Measurements from ENCODE around the gene HAPLN3. TPM values are rescaled to one million over a fixed set of nuclear protein-coding genes. Genes with fewer than 3 reads are reported as not detected.

The HAPLN3 gene
- total RNA-seq, 1 donor from 2014 or later: 64.8 TPM

DNA sequence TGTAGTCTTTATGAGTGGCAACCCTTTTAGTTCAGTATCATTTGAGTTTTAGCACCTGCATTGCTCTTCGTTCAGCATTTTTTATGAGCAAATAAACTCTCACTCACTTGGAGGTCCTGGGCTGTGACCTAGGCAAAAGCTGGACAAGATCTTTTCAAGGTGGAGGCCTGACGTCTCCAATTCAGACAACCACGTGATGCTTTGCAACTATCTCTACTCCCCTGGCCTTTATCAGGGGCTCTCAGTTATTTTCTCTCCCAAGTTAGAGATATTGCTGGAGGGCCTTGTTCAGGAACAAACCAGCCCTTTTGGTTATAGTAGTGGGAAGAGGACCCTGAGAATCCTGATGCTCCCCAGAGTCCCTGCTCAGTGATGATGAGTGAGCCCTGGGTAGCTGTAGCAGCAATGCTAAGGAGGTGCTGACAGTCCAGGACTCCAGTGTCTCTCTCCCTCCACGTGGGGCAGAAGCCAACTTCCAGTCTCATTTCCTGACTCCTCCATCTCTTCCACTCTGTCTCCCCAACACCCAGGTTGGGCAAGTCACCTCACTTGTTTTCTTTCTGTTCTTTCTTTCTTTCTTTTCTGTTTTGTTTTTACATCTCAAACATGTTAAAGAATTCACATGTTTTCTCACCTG lies 30.4 kb downstream of the HAPLN3 start:
- no peak for DNase-seq (ENCODE audit: low read depth in 2 of 2)

DNA sequence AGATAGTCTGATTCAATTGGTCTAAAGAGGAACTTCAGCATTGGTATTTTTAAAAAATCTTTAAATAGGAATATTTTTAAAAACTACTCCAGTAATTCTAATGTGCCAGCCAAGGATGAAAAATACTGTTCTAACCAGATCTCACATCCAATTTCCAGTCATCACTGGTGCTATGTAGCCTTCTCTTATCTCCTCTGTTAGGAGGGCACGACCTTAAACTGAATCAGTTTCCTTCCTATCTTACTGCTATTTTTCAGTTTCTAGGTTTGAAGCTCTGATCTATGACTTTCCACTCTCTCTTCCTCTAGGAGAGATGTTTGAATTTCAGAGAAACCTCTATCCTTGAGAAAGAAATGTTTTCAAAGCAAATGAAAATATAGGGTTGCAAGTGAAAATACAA lies 31.9 kb downstream of the HAPLN3 start:
- peak in 1 of 2 donors; percentile 29 for DNase-seq (ENCODE audit: low read depth in 2 of 2)

DNA sequence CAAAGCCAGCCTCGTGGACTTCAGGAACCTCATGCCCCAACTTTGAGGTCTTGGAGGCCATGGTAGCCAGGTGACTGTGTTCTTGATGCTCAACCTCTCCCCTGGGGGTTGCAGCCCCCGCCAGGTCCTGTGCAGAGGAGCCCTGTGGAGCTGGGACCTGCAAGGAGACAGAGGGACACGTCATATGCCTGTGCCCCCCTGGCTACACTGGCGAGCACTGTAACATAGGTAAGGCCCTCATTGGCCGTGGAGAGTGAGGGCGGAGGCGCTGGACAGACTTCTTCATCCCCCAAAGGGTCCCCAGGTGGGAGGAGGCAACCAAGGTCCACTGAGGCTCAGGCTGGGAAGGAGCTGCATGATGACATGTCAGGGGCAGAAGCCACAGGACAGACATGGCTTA lies 35.1 kb downstream of the HAPLN3 start:
- no peak for DNase-seq (ENCODE audit: low read depth in 2 of 2)

DNA sequence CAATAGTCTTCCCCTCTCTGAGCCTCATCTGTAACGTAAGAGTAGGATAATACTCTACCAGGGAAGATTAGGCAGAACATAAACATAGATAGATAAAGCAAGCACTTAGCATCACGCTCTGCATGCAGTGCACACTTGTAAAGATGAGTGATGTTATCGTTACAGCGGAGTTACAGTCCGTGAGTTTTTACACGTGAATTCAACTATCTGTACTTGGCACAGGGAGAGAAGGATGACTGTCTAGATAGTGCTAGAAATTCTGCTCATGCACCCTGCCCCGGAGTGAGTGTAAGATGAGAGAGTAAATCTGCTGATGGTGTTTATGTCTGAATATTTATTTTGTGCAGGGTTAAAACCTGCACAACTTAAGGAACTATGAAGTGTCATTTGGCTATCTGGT lies 35.8 kb downstream of the HAPLN3 start:
- DNase-seq (ENCODE audit: low read depth in 2 of 2): no peak

DNA sequence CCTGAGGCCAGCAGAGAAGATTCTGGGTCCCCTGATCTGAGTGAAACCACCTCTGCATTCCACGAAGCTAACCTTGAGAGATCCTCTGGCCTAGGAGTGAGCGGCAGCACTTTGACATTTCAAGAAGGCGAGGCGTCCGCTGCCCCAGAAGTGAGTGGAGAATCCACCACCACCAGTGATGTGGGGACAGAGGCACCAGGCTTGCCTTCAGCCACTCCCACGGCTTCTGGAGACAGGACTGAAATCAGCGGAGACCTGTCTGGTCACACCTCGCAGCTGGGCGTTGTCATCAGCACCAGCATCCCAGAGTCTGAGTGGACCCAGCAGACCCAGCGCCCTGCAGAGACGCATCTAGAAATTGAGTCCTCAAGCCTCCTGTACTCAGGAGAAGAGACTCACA lies 36.4 kb downstream of the HAPLN3 start:
- no peak for DNase-seq (ENCODE audit: low read depth in 2 of 2)

DNA sequence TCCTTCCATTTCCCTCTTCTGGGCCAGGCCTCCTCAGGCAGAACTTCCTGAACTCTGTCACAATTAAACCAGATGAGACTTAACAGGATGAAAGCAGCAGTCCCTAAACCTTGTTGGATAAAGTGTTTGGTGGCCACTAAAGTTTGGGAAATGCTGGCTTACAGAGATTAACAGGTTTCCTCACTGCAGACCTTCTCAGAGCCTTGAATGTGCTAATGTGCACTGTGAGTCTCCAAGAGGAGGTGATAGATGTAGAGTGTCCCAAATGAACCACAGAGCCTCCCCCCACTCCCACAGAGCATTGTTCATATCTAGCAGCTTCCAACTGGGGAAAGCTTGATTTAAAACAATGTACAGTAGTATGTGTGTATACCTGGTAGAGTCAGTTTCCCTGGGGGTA lies 42.9 kb downstream of the HAPLN3 start:
- DNase-seq (ENCODE audit: low read depth in 2 of 2): no peak

DNA sequence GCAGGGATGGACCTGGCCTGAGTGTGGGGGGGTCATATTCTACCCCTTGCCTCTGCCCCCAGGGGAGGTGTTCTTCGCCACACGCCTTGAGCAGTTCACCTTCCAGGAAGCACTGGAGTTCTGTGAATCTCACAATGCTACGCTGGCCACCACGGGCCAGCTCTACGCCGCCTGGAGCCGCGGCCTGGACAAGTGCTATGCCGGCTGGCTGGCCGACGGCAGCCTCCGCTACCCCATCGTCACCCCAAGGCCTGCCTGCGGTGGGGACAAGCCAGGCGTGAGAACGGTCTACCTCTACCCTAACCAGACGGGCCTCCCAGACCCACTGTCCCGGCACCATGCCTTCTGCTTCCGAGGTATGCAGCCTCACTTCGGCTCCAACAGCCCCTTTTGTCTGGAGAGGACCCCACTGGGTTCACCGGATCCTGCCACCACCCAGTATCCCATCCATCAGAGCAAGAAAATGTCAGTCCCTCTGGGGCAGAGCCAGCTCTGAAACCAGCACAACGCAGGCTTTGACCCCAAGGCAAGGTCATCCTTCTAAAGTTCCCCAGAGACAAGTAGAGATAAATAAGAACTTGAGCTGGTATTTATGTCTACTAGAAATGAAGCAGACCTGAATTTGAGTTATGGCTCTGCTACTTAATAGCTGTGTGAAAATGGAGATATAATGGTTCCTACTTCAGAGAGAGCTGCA lies 45.8 kb downstream of the HAPLN3 start:
- no peak for DNase-seq (ENCODE audit: low read depth in 2 of 2)

DNA sequence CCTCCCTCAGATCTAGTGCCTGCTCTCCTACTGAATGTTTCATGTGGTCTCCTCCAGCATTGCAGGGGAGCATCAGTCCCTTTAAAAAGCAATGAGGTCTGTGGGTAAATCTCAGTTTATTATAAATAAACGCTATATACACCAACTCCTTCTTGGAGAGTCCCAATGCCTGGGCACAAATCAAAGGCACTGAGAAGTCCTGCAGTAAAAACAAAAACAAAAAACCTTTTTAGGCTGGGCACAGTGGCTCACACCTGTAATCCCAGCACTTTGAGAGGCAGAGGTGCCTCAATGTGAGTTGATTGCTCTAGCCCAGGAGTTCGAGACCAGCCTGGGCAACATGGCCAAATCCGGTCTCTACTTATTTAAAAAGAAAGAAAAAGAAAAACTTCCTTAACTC lies 47.1 kb downstream of the HAPLN3 start:
- no peak for DNase-seq (ENCODE audit: low read depth in 2 of 2)

DNA sequence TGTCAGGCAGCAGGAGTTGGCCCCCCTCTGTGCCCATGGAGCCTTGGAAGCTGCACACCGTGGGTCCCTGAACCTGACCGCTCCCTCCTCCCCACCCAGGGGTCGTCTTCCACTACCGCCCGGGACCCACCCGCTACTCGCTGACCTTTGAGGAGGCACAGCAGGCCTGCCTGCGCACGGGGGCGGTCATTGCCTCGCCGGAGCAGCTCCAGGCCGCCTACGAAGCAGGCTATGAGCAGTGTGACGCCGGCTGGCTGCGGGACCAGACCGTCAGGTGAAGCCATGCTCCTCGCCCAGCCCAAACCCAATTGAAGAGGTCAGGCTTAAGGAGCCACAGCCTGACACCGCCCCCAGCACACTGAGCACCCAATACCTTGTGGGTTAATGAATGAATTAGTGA lies 48.2 kb downstream of the HAPLN3 start:
- no peak for DNase-seq (ENCODE audit: low read depth in 2 of 2)

DNA sequence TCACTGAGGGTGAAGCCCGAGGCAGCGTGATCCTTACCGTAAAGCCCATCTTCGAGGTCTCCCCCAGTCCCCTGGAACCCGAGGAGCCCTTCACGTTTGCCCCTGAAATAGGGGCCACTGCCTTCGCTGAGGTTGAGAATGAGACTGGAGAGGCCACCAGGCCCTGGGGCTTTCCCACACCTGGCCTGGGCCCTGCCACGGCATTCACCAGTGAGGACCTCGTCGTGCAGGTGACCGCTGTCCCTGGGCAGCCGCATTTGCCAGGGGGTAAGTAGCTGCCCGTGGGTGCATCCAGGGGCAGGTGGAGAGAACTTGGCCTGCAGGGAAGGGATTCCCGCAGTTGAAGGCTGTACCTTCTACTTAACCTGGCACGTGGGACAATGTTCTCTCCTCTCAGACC lies 49.7 kb downstream of the HAPLN3 start:
- no peak for DNase-seq (ENCODE audit: low read depth in 2 of 2)

DNA sequence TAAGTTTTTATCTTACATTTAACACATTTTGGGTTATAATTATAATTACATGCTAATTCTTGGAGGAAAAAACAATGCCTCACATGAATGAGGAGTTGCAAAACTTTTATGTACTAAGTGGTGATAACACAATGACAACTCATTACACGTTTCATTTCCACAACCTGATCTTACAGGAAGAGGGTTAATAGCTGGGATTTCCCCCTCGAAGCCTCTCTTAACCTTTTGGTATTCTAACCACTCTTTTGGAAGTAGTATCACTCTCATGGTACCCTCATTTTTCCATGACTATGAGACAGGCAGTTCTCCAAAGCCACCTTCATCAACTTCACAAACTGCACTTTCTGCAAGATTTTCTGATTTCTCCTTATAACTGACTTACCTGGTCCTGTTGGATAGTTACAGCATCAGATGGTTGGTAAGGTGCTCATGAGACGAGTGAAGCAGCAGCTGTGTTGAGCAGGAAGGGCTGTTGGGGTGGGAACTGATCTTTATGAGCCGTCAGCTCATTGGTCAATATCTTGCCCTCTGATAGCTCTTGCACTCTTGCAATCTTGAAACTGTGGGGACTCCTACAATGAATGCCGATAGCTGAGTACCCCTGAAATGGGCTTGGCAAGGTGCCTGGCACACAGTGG lies 50.5 kb downstream of the HAPLN3 start:
- DNase-seq (ENCODE audit: low read depth in 2 of 2): no peak

DNA sequence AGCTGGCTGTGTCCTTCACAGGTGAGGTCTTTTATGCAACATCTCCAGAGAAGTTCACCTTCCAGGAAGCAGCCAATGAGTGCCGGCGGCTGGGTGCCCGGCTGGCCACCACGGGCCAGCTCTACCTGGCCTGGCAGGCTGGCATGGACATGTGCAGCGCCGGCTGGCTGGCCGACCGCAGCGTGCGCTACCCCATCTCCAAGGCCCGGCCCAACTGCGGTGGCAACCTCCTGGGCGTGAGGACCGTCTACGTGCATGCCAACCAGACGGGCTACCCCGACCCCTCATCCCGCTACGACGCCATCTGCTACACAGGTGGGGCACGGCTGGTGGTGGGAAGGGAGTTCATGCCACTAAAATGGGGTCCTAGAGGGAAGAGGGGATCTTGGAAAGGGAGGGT lies 52.0 kb downstream of the HAPLN3 start:
- DNase-seq (ENCODE audit: low read depth in 2 of 2): no peak

DNA sequence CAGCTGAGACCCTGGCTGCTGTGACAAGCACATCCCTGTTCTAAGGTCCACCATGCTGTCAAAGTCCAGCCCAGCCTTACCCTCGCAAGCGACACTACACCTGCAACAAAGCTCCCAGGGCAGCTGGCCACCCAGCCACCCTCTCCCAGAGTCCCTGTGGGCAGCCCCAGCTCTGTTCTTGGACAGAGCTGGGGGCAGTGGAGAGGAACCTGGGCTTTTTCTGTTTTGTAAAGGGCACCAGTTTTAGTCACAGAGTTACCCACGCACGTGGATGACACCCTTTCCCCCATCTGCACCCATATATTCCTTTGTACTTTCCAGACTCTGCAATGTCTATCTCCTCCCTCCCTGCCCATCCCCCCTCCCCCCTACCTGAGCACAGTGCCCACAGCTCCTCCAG lies 53.2 kb downstream of the HAPLN3 start:
- no peak for DNase-seq (ENCODE audit: low read depth in 2 of 2)

DNA sequence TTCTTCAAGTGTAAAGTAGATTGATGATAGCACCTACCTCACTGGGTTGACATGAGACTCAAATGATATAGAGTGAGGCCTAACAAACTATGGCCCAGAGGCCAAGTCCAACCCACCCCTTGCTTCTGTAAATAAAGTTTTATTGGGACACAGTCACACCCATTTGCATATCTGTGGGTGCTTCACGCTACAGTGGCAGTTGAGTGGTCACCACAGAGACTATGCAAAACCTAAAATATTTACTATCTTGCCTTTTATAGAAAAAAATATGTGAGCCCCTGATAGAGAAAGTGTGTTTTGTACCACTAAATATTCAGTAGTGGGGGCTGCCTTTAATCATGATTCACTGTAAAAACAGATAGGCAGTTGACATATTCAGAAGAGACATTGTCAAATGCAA lies 54.1 kb downstream of the HAPLN3 start:
- no peak for DNase-seq (ENCODE audit: low read depth in 2 of 2)

DNA sequence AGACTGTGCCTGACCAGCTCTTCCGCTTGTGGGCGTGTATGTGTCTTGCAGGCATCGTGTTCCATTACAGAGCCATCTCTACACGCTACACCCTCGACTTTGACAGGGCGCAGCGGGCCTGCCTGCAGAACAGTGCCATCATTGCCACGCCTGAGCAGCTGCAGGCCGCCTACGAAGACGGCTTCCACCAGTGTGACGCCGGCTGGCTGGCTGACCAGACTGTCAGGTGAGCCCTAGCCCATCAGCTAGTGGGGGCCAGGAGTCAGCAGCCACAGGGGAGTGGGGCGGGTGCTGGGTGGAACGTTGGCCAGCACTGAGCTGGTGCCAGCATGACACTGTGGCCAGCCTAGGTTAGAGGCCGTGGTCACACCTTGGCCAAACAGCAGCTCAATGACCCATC lies 55.4 kb downstream of the HAPLN3 start:
- no peak for DNase-seq (ENCODE audit: low read depth in 2 of 2)

DNA sequence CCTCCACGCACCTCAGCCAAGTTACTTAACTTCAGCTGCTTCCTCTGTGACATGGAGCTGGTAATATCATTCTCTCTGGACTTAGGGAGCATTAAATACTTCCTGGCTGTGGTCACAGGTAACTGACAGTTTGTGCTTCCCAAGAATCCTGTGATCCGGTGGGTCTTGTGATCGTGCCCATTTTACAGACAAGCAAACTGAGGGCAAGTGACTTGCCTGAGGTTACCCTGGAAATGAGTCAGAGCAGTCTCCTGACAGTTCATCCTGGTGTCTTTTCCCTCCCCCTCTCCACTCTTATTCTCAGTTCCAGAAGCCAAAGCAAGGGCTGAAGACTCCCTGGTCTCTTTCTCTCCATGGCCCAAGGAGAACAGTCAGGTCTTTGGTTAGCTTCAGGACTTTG lies 56.2 kb downstream of the HAPLN3 start:
- DNase-seq (ENCODE audit: low read depth in 2 of 2): no peak

DNA sequence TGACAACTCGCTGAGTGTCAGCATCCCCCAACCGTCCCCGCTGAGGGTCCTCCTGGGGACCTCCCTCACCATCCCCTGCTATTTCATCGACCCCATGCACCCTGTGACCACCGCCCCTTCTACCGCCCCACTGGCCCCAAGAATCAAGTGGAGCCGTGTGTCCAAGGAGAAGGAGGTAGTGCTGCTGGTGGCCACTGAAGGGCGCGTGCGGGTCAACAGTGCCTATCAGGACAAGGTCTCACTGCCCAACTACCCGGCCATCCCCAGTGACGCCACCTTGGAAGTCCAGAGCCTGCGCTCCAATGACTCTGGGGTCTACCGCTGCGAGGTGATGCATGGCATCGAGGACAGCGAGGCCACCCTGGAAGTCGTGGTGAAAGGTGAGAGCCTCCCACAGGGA lies 56.7 kb downstream of the HAPLN3 start:
- no peak for DNase-seq (ENCODE audit: low read depth in 2 of 2)

DNA sequence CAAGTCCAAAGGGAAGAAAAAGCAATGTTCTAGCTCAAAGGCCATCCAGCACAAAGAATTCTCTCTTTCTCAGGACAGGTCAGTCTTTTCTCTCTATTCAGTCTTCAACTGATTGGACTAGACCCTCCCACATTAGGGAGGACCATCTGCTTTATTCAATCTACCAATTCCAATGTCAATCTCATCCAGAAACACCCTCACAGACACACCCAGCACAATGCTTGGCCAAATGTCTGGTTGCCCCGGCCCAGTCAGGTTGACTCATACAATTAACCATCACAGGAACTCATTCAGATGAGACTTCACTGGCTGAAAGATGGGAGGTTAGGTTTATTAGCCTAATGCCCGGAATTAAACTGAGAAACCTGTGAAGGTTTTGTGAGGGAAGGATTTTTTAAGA lies 59.7 kb downstream of the HAPLN3 start:
- DNase-seq (ENCODE audit: low read depth in 2 of 2): no peak

DNA sequence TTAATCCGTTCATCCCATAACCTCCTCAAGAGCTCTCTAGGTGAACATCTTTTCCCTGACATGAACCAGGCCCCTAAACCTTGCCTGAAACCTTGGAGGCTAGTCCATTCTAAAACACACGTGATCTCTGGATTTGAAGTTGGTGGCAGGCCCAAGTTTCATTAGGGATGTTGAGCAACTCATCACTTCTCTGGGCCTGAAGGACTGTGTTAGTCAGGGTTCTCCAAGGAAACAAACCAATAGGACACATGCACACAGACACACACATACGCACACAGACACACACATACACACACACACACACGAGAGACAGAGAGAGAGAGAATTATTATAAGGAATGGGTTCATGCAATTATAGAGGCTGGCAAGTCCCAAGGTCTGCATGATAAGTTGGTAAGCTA lies 60.2 kb downstream of the HAPLN3 start:
- no peak for DNase-seq (ENCODE audit: low read depth in 2 of 2)

DNA sequence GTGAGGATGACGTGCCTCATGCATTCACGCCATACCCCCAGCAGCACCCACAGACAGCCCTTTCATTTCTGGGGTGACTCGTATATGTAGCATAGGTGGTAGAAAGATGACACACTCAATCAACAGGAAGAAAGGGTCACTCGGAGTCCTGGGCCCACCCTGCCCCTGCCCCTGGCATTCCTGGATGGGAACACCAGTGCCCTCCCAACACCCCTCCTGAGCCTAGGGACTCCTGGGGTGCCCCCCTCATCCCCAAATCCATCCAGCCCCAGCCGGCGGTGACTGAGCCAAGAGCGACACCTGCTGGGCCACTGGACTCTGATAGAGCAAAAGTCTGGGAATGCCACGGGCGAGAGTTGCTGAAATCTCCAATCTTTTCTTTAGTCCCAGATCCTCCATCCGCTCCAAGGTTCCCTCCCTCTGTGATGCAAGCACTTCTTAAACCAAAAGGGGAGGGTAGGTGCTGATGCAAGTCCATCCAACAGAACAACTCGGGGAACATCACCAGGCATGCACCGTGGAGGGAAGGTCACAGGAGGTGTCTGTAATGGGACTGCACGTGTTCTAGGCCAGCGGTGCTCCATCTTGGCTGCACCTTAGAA lies 61.0 kb downstream of the HAPLN3 start:
- peak in 1 of 2 donors; percentile 27 for DNase-seq (ENCODE audit: low read depth in 2 of 2)

DNA sequence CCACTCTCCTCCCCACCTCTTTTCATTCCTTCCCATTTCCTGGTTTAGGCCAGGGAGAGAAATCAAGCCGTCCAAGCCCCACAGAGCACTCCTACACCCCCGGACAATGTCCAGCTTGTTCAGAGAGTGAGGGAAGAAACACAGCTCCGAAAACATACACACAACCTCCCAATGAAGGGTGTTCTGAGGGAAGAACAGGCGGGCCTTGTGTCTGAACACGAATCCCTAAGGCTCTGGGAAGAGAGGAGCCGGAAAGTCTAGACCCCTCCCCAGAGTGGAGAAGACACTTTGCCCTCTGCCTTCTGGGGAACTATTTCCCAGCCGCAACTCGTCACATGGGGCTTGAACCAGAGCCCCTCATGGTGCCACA lies 61.6 kb downstream of the HAPLN3 start:
- no peak for DNase-seq (ENCODE audit: low read depth in 2 of 2)

DNA sequence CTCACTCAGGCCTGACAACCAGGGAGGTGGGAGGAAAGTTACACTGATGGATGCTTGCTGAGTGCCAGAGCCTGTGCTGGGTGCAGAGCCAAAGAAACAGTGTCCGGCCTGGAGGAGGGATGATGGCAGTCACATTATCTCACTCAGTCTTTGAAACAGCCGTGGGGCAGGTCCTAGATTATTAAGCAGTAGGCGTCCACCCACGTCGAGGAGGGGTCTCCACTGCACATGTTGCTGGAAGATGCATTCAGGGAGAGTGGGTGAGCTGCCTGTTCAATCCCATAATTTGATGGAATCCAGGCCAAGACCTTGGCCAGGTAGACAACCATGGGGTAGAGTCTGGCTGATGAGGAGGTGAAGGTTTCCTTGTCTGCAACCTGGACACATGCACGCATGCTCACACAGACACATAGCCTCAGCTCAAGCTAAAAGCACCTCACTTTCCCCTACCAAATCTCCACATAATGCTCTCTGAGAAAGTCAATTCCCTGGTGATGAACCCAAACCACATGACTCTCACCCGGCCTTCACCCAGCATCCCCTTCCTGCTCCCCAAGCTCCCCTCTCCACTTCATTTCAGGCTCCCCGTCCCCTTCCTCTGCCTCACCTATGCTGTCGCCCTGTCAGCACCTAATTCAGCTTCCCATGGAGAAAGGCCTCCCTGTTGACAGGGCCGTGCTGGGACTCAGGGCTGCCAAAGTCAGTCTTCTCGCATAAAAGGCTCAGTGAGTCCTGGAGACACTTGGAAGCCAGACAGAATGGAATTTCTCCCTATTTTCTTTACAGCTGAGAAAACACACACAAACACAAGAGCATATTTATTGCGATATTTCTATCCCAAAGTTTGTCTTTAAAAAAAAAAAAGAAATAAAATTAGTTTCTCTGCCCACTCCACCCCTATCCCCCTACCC lies 62.3 kb downstream of the HAPLN3 start:
- DNase-seq (ENCODE audit: low read depth in 2 of 2): no peak
